Stimulated activated CD4-positive, alpha-beta T cell treated with anti-CD3 and anti-CD28 coated beads, TNF-alpha, amount 100 ng/mL, for 48 hours (primary cell): ENCODE data around the gene COL20A1.

ENCODE experiments used
- DNase-seq, 3 donors: peaks; one replicate each; pipeline ENCODE4 v3.0.0-alpha.2; 2020; ENCODE audit warnings: low read depth in 3 of 3

Gene COL20A1

DNA sequence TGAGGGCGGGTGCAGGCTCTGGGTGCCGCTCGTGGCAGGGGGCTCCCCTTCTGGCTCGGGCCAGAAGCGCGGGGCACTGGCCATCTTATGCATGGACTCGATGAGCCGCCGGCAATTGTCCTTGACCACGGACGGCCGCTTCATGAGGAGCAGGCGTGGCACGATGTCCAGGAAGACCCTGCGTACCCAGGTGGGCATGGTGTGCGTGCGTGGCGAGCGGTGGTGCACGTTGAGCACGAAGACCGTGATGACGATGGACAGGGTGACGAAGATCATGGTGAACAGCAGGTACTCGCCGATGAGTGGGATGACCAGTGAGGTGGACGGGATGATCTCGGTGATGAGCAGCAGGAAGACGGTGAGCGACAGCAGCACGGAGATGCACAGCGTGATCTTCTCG lies 57.2 kb downstream of the COL20A1 start:
- no peak for DNase-seq

- DNase-seq, result no peak
Measured at GRCh38 chr20:63350597-63351325, 57.8 kb downstream of the COL20A1 start.

DNA sequence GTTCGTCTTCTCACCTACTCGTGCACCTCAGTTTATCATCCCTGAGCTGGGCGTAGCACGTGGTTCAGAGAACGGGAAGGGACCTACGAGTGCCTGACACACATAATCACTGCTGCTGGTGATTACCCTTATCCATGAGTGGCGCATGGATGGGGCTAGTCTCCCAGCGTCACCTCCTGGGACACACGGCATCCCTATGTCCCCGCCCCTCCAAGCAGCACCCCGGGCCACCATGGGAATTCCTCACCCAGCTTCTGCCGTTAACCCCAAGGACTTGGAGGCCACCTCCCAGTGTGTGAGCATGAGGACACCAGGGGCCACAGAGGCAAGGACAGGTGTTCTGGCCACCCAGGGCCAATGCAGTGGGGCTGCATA lies 58.3 kb downstream of the COL20A1 start:
- DNase-seq, result no peak

- DNase-seq, result no peak
Measured at GRCh38 chr20:63351811-63352591, 59.0 kb downstream of the COL20A1 start.

GRCh38 chr20:63352811-63353221 lies 59.8 kb downstream of the COL20A1 start:
- no peak for DNase-seq

GRCh38 chr20:63354636-63355350 lies 61.8 kb downstream of the COL20A1 start:
- DNase-seq, result no peak

DNA sequence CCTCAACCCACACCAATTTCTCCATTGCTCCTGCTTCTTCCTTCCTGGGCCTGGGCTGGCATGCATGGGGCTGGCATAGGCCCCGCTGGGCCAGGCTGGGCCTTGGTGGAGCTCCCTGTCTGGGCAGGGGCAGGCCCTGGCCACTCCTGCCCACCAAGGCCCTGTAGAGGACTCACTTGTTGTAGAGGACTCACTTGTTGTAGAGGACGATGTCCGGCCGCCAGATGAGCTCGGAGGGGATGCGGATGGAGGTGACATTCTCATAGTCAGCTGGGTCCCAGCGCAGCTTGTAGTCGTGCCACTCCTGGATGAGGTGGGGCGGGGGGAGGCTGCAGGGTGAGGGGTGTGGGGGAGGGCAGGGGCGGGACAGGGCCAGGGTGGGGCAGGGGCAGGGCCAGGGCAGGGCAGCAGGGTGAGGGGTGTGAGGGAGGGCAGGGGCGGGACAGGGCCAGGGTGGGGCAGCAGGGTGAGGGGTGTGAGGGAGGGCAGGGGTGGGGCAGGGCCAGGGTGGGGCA lies 62.9 kb downstream of the COL20A1 start:
- no peak for DNase-seq

GRCh38 chr20:63356511-63356910 lies 63.5 kb downstream of the COL20A1 start:
- DNase-seq, result no peak

DNA sequence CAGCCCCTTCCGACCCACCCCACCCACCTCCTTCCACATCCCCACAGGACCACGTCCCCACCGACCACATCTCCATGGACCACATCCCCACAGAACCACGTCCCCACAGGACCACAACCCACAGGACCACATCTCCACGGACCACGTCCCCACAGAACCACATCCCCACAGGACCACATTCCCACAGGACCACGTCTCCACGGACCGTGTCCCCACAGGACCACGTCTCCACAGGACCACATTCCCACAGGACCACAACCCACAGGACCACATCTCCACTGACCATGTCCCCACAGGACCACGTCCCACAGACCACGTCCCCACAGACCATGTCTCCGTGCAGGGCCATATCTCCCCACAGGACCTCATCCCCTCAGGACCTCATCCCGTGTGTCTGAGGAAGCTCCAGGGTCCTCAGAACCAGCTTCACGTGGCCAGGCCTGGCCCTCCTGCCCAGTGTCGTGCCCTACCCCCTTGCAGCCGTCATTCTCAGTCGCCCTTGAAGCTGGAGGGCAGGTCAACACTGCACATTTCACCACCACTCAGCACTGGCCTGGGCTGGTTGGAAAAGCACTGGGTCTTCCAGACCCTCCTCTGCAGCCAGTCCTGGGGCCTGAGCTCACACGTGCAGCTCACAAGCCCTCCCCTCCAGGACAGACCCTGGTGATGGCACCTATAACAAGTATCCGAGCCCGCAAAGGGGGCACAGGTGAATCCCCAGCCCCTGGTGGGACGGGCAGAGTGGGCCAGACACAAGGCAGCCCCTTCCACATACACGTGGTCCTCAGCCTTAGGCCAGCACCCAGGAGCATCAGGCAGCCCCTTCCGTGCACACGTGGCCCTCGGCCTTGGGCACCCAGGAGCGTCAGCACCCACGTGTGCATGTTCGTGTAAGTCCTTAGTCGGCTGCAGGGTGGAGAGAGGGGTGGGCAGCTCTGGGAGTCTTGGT lies 64.2 kb downstream of the COL20A1 start:
- DNase-seq, result no peak

DNA sequence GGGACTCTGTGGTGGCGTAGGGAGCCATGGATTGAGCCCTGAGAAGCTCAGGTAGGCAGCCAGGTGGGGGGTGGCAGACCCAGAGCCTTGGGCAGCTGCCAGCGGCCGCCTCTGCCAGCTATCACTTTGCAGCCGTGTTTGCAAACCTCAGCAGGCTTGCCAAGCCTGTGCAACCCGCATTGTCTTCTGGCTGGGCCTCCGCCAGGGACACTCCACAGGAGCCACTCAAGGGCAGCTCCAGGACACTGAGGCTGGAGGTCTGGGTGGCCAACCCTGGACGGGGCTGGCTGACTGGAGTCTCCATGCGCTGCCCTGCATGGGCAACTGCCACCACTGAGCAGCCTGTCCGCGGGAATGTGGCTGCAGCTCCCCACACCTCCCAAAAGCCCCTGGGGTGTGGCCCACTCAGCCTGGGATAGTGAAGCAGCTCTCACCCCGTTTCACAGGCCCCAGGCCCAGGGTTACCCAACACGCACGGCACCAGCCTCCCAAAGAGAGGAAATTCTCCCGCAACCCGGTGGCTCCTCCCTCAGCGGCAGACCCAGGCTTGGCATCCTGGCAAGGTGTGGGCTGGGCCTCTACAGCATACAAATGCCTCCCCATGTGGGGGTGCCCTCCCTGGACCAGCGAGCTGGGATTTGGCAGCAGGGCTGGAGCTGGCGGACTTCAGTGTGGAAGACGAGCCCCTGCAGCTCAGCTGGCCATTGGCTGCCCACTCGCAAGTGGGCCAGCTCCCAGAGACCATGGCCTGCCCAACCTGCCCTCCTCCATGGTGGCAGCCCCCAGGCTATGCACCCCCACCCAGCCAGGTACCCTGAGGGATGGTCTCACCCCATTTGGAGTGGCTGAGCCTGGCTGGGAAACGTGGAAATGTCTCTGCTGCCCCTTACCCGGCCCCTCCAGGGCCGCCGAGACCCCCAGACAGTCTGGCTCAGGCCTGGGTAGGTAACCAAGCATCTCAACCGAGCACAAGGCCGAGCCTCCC lies 65.2 kb downstream of the COL20A1 start:
- no peak for DNase-seq

- DNase-seq, result no peak
Measured at GRCh38 chr20:63359164-63359934, 66.4 kb downstream of the COL20A1 start.

DNA sequence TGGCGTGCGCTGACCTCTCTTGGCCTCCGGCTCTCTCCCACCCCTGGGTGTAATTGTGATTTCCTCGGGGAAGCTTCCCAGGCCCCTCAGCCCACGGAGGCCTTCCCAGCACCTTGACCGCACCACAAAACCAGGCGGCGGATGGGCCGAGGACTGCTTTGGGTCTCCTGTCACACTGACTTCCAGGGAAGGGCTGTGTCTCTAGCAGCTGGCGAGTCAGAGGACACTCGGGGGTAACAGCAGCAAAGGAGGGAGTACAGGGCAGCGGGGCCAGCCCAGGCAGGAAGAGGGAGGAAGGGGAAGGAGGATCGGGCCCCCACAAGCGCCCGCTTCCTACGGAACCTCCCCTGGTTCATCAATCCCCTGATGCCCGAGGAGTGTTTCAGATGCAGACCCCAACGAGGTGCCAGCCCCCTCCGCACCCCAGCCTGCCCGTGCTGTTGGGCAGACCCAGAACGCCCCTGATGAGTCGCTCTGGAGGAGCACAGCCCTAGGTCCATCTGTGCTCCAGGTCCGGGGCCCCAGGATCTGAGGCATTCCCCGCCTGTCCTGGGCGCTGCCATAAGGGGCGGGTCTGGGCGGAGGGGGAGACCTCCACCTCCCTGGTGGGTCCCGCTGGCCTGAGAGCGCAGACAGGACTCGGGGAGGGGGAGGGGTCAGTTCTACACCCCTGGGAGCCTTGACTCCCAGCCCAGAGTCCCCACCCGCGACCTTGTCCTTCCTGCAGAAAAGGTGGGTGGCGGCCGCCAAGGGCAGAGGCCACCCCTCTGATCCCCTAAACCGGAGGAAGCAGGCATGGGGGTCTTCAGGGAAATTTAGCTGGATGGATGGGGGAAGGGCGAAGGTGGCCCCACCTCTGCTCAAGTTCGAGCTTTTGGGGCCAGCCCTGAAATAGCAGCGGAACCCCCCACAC lies 67.2 kb downstream of the COL20A1 start:
- no peak for DNase-seq

- no peak for DNase-seq
Measured at GRCh38 chr20:63360850-63361518, 68.0 kb downstream of the COL20A1 start, which contains the start of gene CHRNA4. TSS of gene CHRNA4 (minus strand) at chr20:63361349. CDS start at chr20:63361165, 184 bp downstream.

GRCh38 chr20:63361519-63362435 lies 68.8 kb downstream of the COL20A1 start:
- no peak for DNase-seq

DNA sequence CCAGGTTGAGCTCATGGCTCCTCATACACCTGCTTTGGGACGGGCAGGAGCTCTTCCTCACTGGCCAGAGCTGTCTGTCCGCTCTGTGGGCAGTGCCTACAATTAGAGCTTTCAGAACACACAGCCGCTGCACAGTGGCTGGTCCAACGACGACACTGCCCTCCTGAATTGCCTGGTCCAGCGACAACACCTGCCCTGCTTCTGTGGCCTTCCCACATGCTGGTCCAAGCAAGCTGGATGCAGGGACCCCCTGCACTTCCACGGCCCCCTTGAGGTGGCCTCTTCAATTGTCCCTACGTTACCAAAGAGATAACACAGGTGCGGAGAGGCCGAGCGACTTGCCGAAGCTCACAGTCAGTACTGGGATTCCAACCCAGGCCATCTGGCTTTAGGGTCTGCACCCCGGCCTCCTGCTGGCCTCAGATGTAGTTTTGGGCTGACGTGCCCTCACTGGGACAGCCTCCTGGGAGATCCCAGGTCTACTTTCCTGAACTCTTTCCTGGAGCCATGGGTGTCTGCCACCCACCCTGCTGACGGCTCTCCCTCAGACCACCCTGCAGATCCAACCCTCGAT lies 69.5 kb downstream of the COL20A1 start:
- DNase-seq, result no peak
